Hepatocyte (in vitro differentiated cells): ENCODE results near the gene CD226.

Experiments
- EZH2 ChIP-seq: fragments of 200-600 bp; sonication (generic); IDR thresholded peaks from 2 replicates; pipeline ENCODE4 v1.6.1; 2016; ENCODE audit warnings: antibody characterized with exemption, mild to moderate bottlenecking, borderline replicate concordance
- TF ChIP-seq, protein P1 (sequence below): fragments of 200-600 bp; sonication (generic); IDR thresholded peaks from 2 replicates; pipeline ENCODE4 v1.5.1; 2016; ENCODE audit warnings: antibody characterized with exemption, mild to moderate bottlenecking; ENCODE audit not compliant: poor library complexity

DNA sequence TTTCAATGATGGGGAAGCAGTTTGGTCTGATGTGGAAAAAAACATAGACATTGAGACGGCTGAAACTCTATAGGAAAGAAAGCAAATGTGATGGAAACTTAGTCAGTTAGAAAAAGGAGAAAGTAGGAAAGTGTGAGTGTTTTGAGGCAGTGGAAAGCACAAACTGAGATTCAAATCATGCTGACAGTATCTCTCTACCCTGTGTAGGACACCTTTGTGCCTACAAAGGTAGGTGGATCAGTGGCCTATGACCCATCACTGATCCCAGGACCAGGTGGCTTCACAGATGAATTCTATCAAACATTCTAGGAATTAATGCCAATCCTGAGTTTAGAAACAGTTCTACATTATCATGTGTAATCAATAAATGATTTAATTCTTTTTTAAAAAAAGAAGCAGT lies 57.1 kb downstream of the CD226 start:
- TF ChIP-seq, protein P1, sequence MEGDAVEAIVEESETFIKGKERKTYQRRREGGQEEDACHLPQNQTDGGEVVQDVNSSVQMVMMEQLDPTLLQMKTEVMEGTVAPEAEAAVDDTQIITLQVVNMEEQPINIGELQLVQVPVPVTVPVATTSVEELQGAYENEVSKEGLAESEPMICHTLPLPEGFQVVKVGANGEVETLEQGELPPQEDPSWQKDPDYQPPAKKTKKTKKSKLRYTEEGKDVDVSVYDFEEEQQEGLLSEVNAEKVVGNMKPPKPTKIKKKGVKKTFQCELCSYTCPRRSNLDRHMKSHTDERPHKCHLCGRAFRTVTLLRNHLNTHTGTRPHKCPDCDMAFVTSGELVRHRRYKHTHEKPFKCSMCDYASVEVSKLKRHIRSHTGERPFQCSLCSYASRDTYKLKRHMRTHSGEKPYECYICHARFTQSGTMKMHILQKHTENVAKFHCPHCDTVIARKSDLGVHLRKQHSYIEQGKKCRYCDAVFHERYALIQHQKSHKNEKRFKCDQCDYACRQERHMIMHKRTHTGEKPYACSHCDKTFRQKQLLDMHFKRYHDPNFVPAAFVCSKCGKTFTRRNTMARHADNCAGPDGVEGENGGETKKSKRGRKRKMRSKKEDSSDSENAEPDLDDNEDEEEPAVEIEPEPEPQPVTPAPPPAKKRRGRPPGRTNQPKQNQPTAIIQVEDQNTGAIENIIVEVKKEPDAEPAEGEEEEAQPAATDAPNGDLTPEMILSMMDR: no peak
- TF ChIP-seq EZH2: no peak
